ENCODE results near the gene ITPR2.

DNA sequence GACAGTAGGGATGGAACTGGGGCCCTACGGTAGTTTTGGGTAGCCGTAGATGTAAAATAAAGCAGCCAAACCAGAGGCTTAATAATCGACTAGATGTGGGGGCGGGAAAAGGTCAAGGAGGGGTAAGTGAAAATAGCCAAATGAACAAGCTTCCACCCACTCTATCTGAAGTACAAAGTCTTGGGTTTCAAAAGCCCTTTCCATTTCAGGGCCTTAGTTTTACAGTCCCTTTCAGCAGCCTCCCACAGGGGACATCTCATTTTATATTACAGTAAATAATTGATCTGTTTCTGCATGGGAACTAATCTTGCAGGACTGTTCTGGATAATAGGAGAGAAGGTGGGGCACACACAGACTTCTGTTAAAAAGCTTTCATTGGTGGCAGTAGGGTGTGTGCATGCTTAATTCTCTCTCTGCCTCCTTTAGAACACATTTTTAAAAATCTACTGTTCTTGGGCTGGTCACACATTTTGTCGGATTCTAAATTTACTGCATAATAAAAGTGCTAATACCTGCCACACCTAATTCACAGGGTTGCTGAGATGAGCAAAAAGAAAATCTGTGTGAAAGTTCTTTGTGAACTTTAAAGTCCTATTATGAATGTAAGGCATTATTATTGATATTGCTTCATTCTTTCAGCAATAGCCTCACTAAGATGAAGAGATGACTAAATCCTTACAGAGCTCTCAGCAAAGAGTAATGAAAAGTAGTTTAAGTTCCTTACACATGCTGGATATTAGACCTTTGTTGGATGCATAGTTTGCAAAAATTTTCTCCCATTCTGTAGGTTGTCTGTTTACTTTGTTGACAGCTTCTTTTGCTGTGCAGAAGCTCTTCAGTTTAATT is 104.6 kb downstream of the ITPR2 start:
- TF ChIP-seq, protein P1, sequence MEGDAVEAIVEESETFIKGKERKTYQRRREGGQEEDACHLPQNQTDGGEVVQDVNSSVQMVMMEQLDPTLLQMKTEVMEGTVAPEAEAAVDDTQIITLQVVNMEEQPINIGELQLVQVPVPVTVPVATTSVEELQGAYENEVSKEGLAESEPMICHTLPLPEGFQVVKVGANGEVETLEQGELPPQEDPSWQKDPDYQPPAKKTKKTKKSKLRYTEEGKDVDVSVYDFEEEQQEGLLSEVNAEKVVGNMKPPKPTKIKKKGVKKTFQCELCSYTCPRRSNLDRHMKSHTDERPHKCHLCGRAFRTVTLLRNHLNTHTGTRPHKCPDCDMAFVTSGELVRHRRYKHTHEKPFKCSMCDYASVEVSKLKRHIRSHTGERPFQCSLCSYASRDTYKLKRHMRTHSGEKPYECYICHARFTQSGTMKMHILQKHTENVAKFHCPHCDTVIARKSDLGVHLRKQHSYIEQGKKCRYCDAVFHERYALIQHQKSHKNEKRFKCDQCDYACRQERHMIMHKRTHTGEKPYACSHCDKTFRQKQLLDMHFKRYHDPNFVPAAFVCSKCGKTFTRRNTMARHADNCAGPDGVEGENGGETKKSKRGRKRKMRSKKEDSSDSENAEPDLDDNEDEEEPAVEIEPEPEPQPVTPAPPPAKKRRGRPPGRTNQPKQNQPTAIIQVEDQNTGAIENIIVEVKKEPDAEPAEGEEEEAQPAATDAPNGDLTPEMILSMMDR (conservative IDR thresholded peaks at IDR 0.05; ENCODE audit: low read length) = no peak
- no peak for TF ChIP-seq EZH2phosphoT487 (IDR thresholded peaks at IDR 0.05; ENCODE audit: borderline replicate concordance)

All from Loucy (cell line).